CD4-positive, alpha-beta T cell treated with Interleukin-21 for 1 hour (primary cell): ENCODE measurements around the gene SUN3.

Experiments
- DNase-seq: peaks from one replicate; pipeline ENCODE4 v3.0.0-alpha.2; 2020

Gene SUN3

DNA sequence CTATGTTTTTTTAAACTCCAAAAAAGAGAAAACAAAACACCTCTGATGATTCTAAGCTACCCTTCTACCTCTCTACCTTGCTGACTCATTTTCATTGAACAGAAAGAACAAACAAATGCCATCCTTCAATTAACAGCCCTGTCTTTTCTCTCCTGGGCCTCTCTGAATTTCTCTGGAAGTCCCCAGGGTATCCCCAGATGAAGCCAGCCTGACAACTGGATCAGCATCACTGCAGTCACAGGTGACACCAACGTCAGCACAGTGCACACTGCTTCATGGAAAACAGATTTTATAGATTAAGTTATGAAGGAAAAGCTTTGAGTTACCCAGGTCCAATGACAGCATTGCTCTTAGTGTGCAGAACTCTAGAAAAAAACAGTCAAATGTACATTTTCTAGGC, 55.2 kb downstream of the SUN3 start:
- DNase-seq: no peak

DNA sequence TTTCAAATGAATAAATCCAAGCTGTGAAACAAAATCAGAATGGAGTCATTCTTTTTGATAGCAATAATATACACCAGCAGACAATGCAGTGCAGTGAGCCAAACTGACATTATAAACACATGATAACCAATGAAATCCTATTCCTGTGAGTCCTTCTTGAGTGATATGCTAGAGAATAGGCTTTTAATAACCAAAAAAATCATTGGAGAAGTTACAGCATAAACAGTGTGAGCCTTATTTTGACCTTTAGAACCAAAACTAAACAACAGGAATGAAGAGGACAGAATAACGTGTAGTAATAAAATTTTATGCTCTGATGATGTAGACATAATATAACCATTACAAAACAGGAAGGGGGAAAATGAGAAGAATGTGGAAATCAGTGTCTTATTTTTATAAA, 58.1 kb downstream of the SUN3 start:
- DNase-seq: no peak

DNA sequence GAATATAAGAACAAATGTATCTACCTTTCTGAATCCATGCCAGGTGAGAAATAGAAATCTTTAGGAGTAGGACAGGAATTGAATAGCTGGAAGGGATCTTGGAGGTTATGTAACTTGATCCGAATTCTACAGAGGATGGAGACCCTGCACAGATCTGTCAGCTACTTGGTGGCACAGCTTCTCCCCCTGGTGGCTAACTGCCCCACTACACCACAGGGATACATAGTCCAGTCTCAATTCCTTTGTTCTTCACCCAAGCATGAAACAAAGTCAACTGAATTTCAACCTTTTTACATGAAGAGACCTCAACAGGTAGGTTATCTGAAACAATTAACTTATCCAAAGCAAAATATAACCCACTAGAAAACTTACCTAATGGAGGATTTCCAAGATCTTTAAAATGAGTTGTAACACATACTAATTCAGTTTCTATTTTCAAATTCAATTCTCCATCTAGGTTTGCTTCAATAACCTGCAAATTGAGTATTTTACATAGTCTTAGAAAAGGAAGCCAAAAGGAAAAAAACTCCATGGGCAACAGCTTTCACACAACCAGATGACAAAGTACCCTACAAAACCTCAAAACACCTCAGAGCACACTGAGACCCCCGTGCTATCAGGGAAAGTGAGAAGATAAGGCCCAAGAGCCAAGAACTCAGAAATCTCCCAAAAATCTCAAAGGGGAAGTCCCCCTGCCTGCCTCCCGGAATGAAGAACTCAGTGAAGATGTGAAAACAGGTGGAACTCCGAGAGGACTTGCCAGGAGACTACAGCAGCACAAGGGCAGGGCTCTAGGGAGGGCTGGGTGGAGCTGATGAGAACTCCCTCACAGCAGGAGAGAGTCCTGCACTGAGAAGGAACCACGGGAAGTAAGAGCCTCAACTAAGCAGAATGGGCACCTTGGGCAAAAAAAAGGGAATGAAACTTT, 59.8 kb downstream of the SUN3 start:
- DNase-seq: peak; percentile 55

DNA sequence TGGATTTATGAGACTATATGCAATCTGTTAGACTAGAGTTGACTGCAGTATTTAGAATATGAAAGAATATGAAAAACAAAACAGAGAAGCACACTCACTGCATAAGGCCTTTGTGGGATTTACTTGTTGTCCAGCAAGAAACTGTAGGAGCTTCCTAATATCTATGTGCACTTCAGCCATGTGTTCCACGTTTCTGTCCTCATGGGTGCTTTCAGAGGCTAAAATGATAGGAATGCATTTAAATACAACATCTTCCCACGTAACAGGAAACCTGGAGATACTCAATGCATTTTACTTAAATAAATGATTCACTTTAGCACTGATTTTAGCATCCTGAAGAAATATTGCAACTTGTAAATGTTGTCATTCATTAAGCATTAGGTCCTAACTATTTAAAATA, 61.2 kb downstream of the SUN3 start:
- no peak for DNase-seq

DNA sequence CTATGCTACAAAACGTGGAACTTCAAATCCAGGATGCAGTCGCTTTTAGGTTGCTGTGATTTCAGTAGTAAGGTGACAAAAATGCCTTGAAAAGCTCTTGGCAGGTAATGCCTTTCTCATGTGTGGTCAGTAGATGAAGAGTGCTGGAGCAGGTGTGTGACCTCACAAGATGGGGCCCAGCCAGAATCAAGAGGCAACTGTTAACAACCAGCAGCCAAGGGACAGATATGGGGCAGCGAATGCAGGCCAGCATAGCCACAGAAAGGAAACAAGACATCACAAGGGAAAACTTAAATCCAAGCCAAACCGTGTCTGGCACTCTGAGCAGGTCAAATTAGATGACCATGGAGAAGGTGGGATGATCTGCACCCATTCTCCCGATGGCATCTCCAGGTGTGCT, 61.8 kb downstream of the SUN3 start:
- DNase-seq: no peak

DNA sequence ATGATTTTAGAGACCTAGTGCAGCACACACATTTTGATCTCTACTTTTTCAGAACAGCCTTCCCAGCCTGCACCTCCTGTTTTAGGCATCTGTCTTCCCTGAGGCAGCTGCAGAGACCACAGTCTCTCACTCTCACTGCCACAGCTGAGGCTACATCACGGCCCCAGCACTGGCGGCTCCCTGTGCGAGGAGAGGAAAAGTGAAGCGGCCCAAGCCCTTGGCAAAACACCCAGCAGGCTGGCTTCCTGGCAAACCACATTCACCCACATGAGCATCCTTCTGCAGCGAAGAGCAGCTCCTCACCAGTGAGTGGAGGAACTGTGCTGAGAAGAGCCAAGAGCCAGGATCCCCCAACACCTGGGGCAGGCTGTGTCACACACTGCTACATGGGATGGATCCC, 63.5 kb downstream of the SUN3 start:
- no peak for DNase-seq

DNA sequence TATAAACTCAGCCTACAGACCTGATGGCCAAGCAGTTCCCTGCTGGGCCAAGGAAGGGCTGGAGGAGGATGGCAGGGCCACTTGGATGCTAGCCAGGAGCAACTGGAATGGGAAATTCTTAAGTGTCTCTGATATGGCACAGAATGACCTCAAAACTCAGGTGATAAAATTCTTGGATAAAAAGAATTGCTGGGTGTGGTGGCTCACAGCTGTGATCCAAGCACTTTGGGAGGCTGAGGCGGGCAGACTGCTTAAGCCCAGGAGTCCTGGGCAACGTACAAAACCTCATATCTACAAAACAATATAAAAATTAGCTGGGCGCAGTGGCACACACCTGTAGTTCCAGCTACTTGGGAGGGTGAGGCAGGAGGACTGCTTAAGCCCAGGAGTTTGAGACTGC, 66.6 kb downstream of the SUN3 start:
- no peak for DNase-seq

DNA sequence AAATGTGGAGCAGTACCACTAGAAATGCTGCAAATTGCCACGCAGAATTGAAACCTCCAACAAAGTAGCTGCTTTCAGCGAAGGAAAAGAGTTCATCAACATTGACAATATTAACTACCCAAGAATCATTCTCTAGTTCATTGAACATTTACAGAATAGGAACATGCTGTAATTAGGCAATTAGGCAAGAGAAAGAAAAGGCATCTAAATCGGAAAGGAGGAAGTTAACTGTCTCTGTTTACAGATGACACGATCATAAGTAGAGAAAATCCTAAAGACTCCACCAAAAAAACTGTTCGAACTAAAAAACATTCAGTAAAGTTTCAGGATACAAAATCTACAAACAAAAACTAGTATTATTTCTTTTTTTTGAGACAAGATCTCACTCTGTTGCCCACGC, 71.8 kb downstream of the SUN3 start:
- no peak for DNase-seq

DNA sequence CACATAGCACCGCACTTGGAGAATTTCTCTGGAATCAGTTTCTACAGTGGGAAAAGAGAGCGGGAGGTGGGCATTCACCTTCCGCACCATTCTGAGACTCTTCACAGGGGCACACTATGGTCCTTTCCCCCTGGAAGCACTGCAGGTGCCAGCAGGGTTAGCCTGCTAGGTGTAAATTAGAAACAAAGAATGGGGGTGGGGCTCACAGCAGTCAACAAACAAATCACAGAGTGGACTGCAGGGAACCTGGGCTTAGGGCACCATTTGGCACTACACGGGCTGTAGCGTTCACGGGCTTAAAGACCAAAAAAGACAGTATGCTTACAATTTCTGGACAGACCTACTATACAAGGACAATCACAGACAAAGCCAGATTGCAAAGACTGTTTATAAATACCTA, 72.7 kb downstream of the SUN3 start:
- DNase-seq: no peak

DNA sequence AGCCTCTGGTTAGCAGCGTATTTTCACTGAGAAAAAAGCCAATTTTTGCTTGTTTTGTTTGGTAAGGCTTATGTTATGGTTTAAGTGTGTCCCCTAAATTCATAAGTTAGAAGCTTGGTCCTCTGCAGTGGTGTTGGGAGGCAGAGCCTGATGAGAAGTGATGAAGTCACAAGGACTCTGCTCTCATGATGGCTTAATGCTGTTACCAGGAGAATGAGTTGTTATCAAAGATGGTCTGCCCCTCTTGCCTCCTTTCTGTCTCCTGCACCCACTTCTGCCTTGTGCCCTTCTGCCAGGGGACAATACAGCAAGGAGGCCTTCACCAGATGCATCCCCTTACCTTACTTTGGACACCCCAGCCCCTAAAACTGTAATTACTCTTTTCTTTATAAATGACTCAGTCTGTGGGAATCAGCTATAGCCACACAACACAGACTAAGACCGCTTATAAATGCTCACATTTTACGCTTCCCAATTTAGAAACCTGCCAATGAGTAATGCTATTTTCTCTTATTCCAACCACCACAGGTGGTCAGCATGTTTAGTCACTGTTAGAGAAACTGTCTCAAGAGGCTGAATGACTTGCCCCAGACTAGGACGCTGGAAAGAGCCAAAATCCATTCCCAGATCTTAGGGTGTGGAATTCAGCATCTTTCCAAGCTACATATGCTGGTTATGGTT, 74.5 kb downstream of the SUN3 start:
- no peak for DNase-seq

DNA sequence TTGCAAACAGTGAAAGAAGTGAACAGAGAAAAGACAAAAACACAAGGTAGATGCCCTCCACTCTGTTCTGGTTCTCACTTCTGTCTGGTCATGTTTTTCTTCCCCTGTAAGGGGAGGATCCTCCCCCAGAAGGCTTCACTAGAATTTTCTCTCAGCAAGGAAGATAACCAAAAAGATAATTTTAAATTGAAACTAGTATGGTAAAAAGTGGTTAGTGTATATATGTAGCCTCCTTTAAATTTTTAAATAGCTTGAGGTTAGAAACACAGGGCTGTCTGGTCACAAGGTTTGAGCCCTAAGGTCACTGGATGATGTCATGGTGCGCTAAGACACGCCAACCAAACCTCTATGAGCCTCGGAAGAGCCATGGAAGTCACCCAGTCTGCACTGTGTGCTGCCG, 75.1 kb downstream of the SUN3 start:
- DNase-seq: no peak

DNA sequence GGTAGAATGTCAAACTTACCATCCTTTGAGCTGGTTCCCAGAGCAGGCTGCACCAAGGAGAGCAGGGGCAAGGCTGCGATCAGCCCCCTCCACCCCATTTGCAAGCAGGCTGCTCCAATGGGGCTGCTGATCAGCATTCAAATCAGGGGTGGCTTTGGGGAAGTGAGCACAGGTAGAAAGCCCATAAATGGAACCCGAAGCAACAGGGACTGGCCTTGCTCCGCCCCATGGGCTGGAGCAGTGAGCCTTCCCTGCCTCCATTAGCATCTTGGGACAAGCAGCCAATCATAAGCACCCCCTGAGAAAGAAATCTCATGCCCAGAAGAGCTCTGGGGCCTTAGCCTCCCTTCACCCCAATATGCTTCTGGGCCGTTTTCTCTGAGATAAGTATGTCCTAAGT, 76.7 kb downstream of the SUN3 start:
- no peak for DNase-seq

DNA sequence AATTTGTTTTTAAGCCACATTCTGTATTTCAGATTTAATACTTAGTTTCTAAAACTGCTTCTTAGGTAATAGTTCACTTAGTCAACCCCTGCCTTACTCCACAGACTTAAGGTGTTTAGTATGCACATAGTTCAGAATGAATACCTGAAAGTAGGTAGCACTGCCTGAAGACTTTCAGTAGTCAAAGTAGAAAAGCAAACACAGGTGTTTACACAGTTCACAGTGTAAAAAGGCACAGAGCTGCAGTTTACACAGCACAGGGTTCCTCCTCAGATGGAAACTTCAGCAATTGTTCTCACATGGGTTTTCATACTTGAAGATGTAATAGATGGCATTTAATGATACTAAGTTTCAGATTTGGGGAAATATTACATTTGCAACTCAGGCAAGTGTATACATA, 77.5 kb downstream of the SUN3 start:
- no peak for DNase-seq

DNA sequence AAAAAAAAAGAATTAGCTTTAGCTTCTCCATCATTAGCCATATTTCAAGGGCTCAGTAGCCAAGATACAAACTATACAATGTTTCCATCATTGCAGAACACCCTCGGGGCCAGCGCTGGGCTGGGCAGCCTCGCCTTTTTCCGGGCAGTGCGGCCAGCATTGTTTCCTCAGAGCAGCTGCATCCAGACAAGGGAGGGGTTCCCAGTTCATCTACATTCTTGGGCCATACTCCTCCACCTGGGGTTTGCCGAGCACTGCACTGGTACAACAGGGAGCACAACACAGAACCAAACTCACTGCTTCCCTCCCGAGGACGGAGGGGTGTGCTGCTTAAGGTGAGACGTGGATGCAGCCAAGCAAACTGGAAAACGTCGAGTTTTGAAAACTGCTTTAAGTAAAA, 78.2 kb downstream of the SUN3 start:
- no peak for DNase-seq

DNA sequence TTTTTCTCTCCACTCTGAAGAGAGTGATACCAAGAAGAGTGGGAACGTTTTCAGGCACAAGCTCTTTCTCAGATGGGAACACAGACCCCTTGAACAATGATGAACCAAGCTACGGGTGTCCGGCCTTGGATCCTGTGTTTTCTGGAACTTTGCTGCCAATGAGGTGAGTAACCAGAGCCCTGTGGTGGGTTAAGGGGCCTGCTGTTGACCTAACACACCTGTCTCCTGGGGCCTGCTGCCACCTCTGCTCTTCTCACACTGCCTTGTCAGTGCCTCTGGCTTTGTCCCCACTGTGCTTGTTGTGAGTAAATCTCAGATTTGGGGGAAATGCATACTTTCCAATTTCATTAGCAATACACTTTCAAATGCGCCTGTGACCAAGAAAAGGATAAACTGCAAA, 79.2 kb downstream of the SUN3 start:
- no peak for DNase-seq

DNA sequence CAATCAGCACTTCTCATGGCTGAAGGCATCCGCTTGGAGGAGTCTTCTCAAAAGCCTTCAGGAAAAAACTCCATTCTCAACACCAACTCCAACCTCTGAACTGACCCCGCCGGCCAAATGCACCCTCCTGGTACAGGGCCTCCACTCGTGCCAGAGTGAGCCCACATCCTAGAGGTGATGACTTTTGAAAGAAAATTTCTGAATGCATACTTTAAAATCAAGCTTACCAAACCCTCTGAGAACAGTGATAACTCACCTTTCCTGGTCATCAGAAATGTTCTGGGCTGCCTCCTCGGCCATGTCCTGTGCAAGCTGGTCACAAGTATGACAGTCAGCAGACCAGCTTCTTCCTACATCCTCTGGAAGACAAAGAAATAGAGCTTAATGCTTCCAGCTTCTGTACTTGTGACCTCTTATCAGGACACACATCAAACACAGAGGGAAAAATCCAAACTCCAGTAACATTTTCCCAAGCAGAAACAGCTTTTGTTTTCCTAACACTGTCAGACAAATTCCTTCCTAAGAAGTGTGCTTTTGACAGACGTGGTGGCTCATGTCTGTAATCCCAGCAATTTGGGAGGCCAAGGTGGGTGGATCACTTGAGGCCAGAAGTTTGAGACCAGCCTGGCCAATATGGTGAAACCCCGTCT, 80.6 kb downstream of the SUN3 start, which contains the start of gene PKD1L1:
Gene PKD1L1, minus strand, starts transcription at position 326 of the 650 bp plus-strand sequence. Its CDS starts 26 bp downstream, at position 300.
- DNase-seq: no peak

DNA sequence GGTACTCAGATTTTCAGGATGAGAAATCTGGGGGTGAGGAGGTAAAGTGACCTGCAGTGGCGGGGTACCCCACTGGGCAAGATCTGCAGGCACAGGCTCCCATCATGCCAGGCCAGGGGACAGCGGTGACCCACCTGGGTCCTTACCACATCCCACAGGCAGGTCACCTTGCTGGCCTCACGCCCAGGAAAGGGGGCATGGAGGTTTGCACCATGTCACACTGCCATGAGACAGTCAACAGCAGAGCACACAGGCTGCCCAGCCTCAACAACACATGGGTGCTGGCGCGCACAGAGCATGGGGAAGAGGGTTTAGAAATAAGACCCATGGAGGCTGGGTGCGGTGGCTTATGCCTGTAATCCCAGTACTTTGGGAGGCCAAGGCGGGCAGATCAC, 81.6 kb downstream of the SUN3 start:
- no peak for DNase-seq

DNA sequence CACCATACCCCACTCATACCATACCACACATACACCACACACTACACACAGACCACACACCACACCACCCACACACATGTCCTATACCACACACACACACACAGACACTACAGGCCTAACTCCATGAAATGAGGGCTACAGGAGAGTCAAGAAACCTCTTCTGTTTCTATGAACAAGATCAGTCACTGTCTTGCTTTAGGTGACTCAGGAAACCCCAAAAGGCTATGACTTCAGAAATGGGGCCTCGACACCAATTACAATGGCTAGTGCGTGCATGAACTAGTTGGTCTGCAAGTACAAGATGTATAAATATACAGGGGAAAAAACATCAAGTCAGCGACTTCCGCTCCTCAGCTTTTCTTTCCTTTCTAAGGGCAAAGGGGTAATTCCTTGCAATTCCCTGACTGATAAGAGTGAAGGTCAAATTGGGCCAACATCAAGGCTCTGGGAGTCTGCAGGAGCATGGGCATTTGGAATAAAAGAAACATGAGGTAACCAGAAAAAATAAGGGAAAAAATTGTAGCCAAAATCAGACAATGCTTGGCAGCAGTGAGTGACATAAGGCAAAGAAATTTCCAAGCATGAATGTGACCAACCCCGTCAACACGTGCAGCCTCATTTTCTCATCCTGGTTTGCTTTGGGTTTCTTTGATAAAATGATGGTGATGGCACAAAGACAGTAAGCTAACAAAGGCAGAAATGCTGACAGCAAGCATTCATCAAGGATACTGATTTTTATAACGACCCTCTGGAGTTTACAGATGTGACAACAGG, 82.1 kb downstream of the SUN3 start:
- no peak for DNase-seq

DNA sequence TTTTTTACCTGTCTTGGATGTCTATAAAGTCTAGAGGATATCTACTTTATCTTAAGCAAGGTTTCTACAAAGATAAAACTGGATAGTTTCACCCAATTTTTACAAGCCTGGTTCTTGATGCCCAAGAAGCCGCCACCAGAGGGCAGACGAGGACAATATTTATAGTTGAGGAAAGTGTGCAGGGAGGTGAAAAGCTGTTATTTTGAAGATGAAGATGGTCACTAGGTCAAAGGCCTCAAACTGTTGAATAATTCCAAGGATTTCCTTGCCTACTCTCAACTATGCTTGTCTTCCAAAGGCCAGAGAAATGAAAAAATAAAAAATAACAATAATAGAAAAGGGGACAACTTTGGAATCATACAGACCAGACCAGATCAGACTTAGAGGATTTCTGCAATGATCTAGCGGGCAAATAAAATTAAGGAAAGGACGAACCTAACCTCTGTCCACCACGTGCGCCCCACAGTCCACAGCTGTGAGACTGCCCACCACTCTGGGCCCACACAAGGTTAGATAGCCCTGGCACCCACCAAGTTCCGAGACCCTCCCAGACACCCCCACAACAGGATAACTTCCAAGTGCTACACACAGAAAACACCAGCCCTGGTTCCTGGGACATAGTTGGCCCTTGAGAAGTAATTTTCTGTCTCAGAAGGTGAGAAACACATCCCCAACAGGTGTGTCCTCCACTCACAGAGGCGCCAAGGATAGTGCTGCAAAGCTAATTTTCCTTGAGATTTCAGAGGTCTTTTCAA, 83.5 kb downstream of the SUN3 start:
- peak; percentile 65 for DNase-seq

DNA sequence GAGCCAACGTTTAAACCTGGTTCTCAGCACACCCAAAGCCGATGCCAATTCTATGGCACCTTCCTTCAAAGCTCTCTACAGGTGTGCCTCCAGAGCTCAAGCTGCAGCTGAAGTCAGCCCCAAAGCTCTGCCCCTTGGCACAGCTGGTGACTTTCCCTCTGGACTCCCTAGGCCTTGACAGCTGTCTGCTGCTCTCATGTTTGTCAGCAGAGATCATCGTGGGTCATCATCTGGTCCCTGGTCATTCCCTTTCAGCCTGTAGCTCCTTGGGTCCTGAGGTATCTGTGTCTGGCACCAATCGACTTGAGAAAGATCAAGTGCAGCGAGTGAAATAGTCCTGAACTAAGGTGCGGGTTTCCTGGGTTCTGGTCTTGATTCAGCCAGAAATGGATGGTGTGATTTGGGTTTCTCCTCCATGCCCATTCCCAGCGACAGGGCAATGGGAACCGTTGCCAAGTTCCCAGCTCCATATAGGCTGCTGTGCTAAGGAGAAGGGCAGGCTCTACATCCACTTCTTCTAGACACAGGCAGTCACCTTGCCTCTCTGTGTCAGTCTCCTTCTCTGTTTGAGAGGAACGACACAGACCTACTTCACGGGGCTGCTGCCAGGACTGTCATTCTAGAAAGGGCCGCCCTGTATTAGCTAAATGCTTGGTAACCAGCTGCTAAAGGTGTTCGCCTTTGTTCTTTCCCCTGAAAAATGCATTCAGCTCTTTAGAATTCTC, 84.2 kb downstream of the SUN3 start:
- no peak for DNase-seq

DNA sequence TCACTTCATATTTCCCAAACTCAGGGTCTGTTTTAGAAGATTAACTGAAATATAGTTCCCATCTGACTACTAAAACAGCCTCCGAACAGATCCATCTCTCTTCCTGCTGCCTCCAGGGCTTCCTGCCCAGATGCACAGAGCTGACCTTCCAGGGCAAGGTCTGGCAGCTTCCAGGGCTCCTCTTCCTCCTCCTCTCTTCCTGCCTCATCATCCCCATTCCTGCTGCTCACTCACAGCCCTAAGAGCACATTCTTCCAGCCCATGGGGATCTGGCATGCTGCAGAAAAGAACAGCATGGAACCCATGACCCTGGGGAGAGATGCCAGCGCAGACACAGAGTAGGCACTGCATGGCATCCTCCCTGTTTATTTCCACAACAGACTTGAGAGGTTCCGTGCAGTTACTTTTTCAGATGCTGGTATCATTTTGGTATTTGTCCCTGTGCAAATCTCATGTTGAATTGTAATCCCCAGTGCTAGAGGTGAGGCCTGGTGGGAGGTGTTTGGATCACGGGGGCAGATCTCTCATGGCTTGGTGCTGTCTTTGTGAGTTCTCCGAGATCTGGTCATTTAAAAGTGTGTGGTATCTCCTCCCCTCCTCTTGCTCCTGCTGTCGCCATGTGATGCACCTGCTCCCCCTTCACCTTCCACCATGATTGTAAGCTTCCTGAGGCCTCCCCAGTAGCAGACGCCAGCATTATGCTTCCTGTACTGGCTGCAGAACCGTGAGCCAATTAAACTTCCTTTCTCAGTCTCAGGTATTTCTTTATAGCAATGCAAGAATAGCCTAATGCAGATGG, 85.0 kb downstream of the SUN3 start:
- no peak for DNase-seq
